GM20000 (cell line): ENCODE measurements around the gene RNF186.
"Not testable (repeated sequence)": the region's sequence is repeated elsewhere in the genome, so short reads cannot be mapped to it uniquely, and the experiment has no call there.

ENCODE experiments used
- DNase-seq: peaks from one replicate; pipeline ENCODE4 v3.0.0; 2012; ENCODE audit warnings: low spot score
- CTCF ChIP-seq: IDR thresholded peaks from 2 replicates; pipeline ENCODE4 v1.5.1; 2012; ENCODE audit warnings: mild to moderate bottlenecking, control low read depth; ENCODE audit errors: extremely low read depth, missing control alignments

RNF186 gene

GRCh38 chr1:19792237-19793002, 22.7 kb downstream of the RNF186 start:
- no peak for TF ChIP-seq CTCF
- DNase-seq: no peak

DNA sequence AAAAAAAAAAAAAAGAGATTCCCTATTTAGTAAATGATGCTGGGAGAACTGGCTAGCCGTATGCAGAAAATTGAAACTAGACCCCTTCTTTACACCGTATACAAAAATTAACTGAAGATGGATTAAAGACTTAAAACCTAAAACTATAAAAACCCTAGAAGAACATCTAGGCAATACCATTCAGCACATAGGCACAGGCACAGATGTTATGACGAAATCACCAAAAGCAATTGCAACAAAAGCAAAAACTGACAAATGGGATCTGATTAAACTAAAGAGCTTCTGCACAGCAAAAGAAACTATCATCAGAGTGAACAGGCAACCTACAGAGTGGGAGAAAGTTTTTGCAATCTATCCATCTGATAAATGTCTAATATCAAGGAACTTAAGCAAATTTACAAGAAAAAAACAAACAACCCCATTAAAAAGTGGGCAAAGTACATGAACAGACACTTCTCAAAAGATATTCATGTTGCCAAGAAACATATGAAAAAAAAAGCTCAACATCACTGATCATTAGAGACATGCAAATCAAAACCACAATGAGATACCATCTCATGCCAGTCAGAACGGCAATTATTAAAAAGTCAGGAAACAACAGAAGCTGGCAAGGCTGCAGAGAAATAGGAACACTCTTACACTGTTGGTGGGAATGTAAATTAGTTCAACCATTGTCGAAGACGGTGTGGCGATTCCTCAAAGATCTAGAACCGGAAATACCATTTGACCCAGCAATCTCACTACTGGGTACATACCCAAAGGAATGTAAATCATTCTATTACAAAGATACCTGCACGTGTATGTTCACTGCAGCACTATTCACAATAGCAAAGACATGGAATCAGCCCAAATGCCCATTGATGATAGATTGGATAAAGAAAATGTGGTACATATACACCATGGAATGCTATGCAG, 24.8 kb downstream of the RNF186 start:
- DNase-seq: not testable (repeated sequence)

DNA sequence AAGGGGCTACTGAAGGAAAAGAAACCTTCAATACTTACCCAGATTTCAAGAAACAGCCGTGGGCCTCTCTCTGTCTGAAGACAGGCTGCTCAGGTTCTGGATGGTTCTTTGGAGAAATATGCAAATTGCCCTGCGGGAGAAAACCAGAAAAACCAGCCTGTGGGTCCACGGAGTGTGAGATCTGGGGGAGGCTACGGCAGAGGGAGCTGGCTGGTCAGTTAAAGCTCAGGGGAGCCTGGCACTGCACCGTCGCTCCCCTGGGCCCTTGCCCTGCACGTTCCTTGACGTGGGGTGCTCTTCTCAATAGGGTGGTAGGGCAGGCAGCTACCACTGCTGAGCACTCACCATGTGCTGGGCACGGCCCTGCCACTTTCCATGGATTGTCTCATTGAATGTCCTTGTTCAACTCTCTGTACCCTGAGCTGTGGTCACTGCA, 28.1 kb downstream of the RNF186 start:
- DNase-seq: no peak
- TF ChIP-seq CTCF: no peak

- DNase-seq: no peak
- no peak for TF ChIP-seq CTCF
These were observed 29.4 kb downstream of the RNF186 start for GRCh38 chr1:19785660-19786059.

DNA sequence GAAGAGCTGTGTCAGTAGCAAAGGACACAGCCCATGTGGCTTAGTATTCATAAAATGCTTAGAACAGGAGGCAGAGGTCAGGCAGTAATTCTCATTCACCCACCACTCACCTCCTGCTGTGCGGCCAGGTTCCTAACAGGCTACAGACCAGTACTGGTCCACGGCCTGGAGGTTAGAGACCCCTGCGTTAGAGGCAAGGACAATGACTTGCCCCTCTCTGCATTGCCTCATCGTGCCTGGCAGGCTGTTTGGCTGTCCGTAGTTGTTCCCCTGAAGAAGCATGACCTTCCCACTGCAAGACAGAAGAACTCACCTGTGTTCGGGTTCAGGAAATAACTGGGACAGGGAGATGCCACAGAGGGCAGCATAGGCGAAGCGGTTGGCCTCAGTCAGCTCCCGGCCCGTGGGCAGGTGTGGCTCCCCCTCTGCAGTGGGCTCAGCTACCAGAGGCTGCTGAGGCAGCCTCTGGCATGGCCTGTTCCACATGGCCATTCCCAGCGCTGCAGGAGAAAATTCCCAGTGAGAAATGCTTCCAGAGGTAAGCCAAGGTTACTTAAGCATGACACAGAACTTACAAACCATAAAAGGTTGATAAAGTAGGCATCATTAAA, 34.7 kb downstream of the RNF186 start:
- no peak for TF ChIP-seq CTCF
- DNase-seq: no peak

- DNase-seq: no peak
- no peak for TF ChIP-seq CTCF
These were observed 38.1 kb downstream of the RNF186 start for GRCh38 chr1:19776933-19777332.

GRCh38 chr1:19776287-19776686, 38.8 kb downstream of the RNF186 start:
- no peak for TF ChIP-seq CTCF
- DNase-seq: no peak
